ENCODE measurements around the gene TWIST1. TPM values are rescaled to one million over a fixed set of nuclear protein-coding genes. Genes with fewer than 3 reads are reported as not detected.

TWIST1 gene
- total RNA-seq, 1 donor from 2014 or later: not detected

DNA sequence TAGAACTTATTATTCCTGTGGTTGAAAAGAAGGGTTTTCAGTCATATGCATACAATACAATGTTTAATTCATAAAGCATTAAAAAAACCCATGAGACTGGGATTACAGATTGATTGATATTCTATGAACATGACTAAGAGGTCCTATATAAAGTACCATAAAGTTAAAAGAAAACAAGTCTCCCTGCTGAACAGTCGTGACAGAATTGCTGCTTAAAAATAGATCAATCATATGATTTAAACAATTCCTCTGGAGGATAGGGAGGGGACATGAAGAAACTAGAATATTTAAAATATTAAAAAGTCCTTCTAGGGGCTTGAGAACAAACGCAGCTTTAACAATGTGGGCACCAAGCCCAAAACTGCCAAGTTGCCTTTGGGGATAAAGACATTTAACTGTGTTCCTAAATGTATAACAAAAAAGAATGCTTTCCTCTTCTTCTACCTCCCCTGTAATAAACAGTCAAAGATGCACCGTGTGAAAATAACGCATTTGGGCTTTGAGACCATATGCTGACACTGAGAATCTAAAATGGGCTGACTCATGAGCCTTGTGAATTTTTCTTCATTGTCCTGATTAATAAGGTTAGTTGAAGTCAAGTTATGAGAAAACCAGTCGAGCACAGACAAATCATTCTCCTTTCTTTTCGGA is 25.8 kb downstream of the TWIST1 start:
- TF ChIP-seq, protein P1, sequence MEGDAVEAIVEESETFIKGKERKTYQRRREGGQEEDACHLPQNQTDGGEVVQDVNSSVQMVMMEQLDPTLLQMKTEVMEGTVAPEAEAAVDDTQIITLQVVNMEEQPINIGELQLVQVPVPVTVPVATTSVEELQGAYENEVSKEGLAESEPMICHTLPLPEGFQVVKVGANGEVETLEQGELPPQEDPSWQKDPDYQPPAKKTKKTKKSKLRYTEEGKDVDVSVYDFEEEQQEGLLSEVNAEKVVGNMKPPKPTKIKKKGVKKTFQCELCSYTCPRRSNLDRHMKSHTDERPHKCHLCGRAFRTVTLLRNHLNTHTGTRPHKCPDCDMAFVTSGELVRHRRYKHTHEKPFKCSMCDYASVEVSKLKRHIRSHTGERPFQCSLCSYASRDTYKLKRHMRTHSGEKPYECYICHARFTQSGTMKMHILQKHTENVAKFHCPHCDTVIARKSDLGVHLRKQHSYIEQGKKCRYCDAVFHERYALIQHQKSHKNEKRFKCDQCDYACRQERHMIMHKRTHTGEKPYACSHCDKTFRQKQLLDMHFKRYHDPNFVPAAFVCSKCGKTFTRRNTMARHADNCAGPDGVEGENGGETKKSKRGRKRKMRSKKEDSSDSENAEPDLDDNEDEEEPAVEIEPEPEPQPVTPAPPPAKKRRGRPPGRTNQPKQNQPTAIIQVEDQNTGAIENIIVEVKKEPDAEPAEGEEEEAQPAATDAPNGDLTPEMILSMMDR (IDR thresholded peaks at IDR 0.05; ENCODE audit: partially characterized antibody, unreplicated experiment): no peak
- H3K9me3 Mint-ChIP-seq (ENCODE audit: unreplicated experiment): no peaks in the 10 kb centered on the region
- H3K27ac Mint-ChIP-seq (ENCODE audit: unreplicated experiment): no peak overlapping the region
- no peak for DNase-seq
- no peaks in the 10 kb centered on the region for H3K27me3 Mint-ChIP-seq (ENCODE audit: unreplicated experiment)
- no peak overlapping the region for H3K4me3 Mint-ChIP-seq (ENCODE audit: unreplicated experiment)
- H3K36me3 Mint-ChIP-seq (ENCODE audit: unreplicated experiment): no peaks in the 10 kb centered on the region
- H3K4me1 Mint-ChIP-seq (ENCODE audit: low read depth, unreplicated experiment): no peaks in the 10 kb centered on the region

DNA sequence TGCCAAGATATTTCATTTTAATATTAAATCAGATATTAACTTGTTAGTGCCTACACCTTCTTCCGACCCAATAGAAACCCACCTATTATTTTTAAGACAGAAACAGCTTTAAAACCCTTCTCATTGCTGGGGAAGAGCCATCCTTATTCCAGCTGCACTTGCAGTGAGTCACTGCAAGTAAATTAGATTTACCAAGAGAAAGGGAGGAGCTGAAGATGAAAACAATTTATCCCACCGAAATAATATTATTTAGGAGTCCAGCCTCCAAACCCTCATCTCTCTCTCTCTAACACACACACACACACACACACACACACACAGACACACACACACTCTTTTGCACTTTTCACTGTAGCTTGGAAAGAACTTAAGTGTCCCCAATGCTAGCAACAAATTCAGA is 26.9 kb downstream of the TWIST1 start:
- DNase-seq: no peak
- no peak overlapping the region for H3K4me3 Mint-ChIP-seq (ENCODE audit: unreplicated experiment)
- H3K36me3 Mint-ChIP-seq (ENCODE audit: unreplicated experiment): no peaks in the 10 kb centered on the region
- H3K9me3 Mint-ChIP-seq (ENCODE audit: unreplicated experiment): no peaks in the 10 kb centered on the region
- TF ChIP-seq, protein P1 (IDR thresholded peaks at IDR 0.05; ENCODE audit: partially characterized antibody, unreplicated experiment): no peak
- H3K27ac Mint-ChIP-seq (ENCODE audit: unreplicated experiment): no peak overlapping the region
- no peaks in the 10 kb centered on the region for H3K27me3 Mint-ChIP-seq (ENCODE audit: unreplicated experiment)
- H3K4me1 Mint-ChIP-seq (ENCODE audit: low read depth, unreplicated experiment): no peaks in the 10 kb centered on the region

DNA sequence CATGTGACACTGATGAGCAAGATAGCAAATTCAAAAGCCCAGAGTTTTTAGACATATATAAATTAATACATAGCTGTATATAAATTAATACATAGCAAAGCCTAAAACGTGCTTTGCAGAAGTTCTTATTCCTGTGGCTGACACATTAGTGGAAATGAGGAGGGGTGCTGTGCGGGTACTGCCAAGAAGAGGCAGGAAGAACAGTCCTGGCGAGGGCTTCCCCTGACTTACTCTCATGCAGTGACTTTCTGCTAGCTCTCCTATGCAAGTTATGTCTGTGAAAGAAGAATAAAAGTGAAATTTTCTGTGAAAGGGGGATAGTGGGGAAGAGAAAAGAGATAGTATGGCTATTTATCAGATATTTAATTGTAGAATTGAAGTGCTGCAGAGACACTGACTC is 27.6 kb downstream of the TWIST1 start:
- Mint-ChIP-seq H3K4me3 (ENCODE audit: unreplicated experiment) (no peak overlapping the region), H3K27ac (ENCODE audit: unreplicated experiment) (no peak overlapping the region), H3K27me3 (ENCODE audit: unreplicated experiment) (no peaks in the 10 kb centered on the region), H3K4me1 (ENCODE audit: low read depth, unreplicated experiment) (no peaks in the 10 kb centered on the region), H3K9me3 (ENCODE audit: unreplicated experiment) (no peaks in the 10 kb centered on the region), H3K36me3 (ENCODE audit: unreplicated experiment) (no peaks in the 10 kb centered on the region)
- TF ChIP-seq, protein P1 (IDR thresholded peaks at IDR 0.05; ENCODE audit: partially characterized antibody, unreplicated experiment): no peak
- no peak for DNase-seq

DNA sequence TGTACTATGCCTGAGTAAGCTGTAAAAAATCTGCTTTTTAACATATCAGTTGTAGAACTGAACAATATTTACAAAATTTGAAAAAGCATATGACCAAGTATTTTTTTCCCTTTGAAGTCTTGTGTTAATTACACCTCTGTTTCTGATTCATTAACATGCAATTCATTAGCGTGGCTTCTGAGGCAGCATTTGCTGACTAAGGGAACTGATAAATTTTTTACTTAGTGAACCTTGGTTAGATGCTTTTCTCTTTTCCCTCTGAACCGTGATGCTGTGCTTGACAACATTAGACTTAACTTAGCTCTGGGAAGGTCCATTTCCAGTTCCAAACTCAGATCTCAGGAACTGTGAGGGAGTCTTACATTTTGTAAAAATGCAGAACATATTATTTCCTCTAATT is 28.1 kb downstream of the TWIST1 start:
- TF ChIP-seq, protein P1 (IDR thresholded peaks at IDR 0.05; ENCODE audit: partially characterized antibody, unreplicated experiment): no peak
- no peak overlapping the region for H3K4me3 Mint-ChIP-seq (ENCODE audit: unreplicated experiment)
- H3K9me3 Mint-ChIP-seq (ENCODE audit: unreplicated experiment): no peaks in the 10 kb centered on the region
- no peaks in the 10 kb centered on the region for H3K4me1 Mint-ChIP-seq (ENCODE audit: low read depth, unreplicated experiment)
- DNase-seq: no peak
- H3K36me3 Mint-ChIP-seq (ENCODE audit: unreplicated experiment): no peaks in the 10 kb centered on the region
- no peaks in the 10 kb centered on the region for H3K27me3 Mint-ChIP-seq (ENCODE audit: unreplicated experiment)
- H3K27ac Mint-ChIP-seq (ENCODE audit: unreplicated experiment): no peak overlapping the region

DNA sequence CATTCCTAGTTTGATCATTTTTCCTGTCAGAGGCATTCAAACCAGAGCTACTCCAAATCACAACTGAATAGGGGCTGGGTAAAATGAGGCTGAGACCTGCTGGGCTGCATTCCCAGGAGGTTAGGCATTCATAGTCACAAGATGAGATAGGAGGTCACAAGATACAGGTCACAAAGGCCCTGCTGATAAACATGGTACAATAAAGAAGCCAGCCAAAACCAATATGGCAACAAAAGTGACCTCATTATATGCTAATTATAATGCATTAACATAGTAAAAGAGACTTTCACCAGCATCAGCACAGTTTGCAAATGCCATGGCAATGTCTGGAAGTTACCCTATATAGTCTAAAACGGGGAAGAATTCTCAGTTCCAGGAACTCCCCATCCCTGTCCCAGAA is 37.3 kb downstream of the TWIST1 start:
- TF ChIP-seq, protein P1 (IDR thresholded peaks at IDR 0.05; ENCODE audit: partially characterized antibody, unreplicated experiment): no peak
- H3K4me1 Mint-ChIP-seq (ENCODE audit: low read depth, unreplicated experiment): no peaks in the 10 kb centered on the region
- no peak for DNase-seq
- no peak overlapping the region for H3K4me3 Mint-ChIP-seq (ENCODE audit: unreplicated experiment)
- no peaks in the 10 kb centered on the region for H3K36me3 Mint-ChIP-seq (ENCODE audit: unreplicated experiment)
- no peaks in the 10 kb centered on the region for H3K27me3 Mint-ChIP-seq (ENCODE audit: unreplicated experiment)
- no peaks in the 10 kb centered on the region for H3K9me3 Mint-ChIP-seq (ENCODE audit: unreplicated experiment)
- H3K27ac Mint-ChIP-seq (ENCODE audit: unreplicated experiment): no peak overlapping the region

Measured in glutamatergic neuron (in vitro differentiated cells).